Fibroblast of skin of right quadriceps (primary cell): ENCODE results near the gene PDZD7.
"Not testable (repeated sequence)": the region's sequence is repeated elsewhere in the genome, so short reads cannot be mapped to it uniquely, and the experiment has no call there.

ENCODE experiments used
- DNase-seq: peaks from one replicate; pipeline ENCODE4 v3.0.0-alpha.2; 2013

PDZD7 gene

DNA sequence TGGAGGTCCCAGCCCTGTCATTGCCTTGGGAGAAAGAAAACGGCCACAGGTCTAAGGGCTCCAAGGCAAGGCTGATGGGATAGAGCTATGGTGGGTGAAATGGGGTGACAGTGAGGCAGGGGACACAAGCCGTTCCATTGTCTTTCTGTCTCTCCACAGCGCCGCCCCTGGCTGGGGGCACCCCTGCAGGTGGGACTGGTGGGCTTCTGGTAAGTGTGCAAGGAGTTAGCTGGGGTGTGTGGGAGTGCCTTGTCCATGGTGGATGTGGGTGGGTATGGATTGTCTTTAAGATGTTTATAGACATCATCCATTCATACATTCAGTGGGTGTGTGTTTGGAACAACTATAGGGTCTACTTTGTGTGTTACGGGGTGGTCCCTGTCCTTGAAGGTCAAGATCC is 7.6 kb upstream of the PDZD7 start:
- DNase-seq, result no peak

DNA sequence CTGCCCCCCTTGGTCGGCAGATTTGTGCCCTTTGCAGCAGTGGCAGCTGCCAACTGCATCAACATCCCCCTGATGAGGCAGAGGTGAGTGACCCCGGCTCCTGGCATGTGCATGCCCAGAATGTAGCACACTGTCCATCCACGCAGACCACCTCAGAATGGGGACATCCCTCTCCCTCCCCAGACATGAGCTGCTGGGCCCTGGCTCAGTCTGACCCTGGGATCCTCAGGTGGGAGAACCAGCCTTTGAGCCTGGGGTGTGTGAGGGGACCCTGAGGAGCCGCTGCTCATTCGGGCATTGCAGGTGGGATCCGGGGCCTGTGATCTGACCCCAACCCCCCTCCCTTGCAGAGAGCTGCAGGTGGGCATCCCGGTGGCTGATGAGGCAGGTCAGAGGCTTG is 5.8 kb upstream of the PDZD7 start:
- DNase-seq, result no peak

DNA sequence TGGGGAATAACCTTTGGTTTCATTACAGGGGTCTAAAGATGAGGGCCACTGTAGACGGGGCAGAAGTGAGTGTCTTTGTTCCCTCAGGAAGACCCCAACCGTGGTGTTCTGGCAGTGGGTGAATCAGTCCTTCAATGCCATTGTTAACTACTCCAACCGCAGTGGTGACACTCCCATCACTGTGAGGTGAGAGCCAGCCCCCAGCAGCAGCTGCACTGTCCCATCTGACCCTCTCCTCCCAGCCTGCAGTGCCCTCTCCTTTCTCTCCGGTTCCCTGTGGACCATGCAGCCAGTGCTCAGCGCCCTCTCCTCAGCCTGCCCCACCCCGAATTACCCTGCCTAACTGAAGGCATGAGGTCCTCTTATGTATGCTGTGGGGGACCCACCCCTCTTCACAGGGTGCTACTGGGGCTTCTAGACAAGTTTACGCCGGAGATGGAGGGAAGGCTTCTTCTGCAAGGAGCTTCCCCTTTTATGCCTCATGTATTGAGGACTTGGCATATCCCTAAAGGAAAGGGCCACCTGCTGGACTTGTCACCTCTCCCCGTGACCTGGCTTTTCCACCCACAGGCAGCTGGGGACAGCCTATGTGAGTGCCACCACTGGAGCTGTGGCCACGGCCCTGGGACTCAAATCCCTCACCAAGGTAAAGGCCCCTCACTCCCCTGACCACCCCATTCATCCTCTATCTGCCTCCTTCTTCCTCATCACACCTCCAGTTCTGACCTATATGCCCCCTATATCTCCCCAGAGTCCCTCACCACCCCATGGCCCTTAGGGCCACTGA is 5.2 kb upstream of the PDZD7 start:
- no peak for DNase-seq

DNA sequence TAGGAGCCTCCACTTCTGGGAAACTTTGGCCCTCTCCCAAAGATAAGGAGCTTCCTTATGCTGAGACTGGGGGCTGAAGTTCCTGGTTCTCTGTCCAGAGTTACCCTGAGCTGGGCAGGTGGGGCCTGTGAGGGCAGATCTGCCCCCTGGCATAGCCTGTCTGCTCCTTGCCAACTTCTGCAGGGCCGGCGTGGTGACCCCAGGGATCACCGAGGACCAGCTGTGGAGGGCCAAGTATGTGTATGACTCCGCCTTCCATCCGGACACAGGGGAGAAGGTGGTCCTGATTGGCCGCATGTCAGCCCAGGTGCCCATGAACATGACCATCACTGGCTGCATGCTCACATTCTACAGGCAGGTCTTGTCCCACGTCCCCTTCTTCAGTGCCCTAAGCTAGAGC is 4.4 kb upstream of the PDZD7 start:
- DNase-seq, result no peak

DNA sequence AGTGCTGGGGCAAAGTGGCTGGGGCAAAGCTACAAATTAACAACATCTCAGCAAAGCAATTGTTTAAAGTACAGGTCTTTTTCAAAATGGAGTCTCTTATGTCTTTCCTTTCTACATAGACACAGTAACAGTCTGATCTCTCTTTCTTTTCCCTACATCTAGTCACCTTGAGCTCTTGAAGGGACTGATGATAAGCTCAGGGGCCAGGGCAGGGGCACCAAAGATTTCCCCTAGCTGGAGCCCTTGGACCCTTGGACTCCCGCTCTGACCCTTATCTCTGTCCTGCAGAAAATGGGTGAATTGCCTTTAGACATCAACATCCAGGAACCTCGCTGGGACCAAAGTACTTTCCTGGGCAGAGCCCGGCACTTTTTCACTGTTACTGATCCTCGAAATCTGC is 3.5 kb upstream of the PDZD7 start:
- DNase-seq, result not testable (repeated sequence)

DNA sequence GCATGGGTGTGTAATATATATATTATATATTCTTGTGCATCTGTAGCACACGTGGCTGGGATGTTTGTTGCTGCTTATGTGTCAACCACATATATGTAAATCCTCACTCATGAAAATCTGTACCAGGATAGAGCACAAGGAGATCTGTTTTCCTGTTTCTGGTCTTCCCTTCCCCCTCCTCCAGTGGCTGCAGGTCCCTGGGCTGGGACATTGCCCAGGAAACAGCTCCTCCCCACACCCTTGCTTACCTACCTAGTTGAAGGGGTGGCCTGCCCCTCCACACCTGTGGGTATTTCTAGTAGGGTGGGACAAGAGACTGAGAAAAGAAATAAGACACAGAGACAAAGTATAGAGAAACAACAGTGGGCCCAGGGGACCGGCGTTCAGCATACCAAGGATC is 2.3 kb upstream of the PDZD7 start:
- no peak for DNase-seq

DNA sequence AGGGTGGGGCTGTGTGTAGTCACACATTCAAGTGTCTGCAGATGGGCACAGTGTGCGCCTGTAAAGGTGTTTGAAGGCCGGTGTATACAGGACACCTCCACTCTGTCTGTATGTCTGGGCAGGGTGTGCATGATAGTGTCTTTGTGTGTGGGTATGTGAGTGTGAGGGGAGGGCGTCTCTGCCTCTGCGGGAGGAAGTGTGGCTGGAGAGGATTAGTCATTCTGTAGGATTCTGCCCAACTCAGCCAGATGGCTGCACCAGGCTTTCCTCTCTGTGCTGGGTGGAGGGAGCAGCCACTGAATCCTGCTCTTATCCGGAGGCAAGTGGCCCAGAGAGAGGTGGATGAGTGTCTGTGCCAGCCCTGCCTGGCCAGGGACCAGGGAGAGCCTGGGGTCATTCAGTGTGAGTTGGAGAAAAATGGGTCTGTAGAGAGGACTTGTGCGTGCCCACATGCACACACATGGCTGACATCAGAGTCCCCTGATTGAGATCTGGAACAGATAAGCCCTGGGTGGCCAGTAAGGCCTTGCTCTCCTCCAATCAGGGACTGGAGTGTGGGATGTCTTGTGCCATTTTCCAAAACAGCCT is 1.8 kb upstream of the PDZD7 start:
- DNase-seq, result peak; percentile 88

DNA sequence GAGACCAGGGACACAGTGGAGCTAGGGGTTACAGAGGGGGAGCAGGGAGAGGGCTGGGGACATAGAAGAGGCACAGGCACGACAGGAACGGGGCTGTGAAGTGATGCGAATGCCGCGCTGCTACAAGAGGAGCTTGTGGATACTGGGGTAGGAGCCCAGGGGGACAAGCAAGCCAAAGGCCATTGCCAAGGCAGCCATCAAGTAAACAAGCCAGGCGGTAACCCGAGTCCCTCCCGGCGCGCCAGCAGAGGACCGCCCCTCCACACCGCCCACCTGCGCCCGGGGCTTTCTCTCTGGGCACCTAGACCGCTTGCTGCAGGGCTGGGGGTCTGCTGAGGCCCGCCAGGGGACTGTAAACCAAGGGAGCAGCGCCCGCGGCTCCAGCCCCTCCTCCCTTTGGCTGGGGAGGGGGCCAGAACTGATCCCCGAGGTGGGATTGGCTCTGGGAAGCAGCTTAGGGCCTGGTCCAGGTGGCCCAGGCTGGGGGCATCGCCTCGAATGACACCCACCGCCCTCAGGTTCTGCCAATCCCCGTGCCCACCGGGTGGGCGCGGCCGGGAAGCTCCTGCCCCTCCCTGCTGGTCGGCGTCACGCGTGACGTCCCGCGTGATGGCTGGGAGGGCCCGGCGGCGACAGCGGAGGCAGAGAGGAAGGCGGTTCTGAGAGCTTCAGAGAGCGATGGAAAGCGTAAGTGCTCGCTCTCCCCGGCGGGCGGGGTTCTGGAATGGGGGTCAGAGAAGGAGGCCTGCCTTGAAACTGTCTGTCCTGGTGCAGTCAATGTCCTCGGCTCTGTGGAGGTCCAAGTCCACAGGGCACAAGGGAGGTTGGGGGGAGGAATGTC is 1.1 kb upstream of the PDZD7 start:
- peak; percentile 62 for DNase-seq

DNA sequence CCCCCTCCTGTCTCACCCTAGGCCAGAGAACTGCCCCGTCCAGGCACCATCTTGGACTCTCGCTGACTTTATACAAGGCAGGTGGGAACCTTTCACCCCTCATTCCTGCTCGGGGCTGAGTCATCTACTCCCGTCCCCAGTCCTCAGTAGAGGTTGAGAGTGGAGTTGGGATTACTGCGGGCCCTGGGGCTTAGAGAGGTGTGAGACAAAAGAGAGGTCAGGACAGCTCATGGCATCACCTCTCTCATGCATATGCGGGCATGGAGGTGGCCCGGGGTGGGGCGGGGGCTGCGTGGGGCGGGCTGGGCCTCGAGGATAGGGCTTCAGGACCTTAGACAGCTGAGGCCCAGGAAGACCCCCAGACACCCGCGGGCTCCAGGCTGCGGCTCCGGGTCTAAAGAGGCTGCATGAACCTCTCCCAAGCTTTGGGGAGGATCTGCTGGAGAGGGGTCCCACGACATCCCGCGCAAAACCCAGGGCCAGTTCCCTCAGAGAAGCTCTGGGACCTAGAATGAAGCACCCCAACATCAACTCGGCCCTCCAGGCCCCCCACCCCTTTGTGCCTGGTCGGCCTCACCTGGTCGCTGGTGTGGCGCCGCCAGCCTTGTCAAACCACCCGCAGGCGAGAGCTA is 317 bp downstream of the PDZD7 start:
- no peak for DNase-seq

DNA sequence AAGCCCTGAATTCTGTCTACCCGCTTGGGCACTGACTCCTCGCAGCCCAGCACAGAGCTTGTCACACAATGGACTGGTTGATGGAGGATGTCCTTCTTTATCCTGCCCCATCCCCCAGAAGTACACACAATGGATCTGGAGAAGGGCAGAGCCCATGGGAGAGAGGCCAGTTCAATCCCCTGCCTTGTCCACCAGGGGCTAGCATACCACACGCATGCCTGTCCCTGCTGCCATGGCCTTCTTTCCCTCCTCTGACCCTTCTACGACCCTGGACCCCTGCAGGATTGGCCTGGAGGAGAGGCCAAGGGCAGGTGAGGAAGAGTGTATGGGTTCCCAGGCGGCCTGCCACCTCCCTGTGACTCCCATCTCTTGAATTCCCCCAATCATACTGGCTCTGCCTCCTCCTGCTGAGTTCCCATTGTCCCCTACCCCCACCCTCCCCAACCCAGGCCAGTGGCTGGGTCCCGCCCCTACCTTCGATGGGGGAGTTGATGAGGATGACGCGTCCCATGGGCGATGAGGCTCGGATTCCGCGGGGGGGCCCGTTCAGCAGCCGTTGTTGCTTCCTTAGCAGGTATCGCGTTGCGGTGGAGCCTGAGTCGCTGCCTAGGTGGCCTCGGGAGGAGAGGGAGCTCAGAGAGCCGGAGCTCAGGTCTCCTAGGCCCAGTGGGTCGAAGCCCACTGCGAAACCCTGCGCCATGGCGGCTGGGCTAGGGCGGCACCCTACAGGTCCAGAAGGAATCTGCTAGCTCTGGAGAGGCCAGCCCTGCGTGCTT is 1.2 kb downstream of the PDZD7 start:
- DNase-seq, result no peak

DNA sequence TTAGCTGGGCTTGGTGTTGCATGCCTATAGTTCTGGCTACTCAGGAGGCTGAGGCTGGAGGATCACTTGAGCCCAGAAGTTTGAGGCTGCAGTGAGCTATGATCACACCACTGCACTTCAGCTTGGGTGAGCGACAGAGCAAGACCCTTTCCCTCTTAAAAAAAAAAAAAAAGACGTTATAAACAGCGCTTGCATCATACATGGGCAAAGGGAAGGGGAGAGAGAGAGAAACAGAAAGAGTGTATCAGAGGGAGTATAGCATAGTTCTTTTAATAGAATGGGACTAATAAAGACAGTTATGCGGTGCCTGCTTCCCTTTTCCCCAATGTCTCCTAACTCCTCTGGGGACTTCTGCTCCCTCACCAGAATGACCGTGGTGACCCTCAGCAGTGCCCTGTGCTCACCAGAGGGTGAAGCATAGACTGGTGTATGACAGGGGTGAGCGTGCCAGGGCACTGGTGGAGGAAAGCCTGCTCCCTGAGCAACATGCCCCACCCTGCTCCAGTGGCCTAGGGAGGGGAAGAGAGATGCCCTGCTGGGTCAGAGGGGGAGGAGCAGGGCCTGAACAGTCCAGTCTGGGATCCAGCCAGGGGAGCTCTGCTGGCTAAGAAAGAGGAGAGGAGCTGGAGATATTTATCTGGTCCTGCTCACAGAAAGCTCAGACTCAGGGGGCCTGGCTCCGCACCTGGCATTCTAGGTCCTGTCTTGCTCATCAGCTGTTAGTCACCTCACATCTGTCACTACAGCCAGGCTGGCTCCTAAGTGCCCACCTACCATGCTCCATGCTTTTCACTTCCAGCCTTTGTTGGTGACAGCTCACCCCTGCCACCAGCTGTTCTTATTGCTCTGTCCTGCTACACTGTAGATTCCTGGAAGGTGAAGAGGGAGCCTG is 2.2 kb downstream of the PDZD7 start:
- DNase-seq, result no peak

DNA sequence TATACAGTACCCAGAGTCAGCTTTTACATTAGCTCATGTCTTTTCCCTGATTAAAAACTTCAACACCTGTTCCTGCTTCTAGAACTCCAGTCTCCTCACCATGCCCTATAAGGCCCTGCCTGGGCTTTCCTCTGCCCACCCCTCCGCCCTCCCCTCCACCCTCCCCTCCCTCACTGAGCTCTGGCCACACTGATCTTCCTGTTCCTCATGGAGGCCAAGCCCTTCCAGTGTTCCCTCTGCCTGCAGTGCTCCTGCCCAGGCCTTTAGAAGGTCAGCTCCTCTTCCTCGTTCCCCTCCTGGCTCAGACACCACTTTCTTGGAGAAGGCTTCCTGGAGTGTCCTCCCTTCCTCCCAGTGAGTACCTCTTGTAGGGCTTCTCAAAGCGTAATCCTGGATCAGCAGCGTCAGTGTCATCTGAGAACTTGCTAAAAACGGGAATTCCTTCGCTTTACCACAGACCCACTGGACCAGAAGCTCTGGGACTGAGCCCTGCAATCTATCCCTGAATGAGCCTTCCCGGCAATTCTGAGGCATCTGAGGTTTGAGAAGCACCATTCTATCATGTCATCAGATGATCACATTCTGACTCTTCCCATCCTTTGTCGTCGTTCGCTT is 3.7 kb downstream of the PDZD7 start:
- no peak for DNase-seq

DNA sequence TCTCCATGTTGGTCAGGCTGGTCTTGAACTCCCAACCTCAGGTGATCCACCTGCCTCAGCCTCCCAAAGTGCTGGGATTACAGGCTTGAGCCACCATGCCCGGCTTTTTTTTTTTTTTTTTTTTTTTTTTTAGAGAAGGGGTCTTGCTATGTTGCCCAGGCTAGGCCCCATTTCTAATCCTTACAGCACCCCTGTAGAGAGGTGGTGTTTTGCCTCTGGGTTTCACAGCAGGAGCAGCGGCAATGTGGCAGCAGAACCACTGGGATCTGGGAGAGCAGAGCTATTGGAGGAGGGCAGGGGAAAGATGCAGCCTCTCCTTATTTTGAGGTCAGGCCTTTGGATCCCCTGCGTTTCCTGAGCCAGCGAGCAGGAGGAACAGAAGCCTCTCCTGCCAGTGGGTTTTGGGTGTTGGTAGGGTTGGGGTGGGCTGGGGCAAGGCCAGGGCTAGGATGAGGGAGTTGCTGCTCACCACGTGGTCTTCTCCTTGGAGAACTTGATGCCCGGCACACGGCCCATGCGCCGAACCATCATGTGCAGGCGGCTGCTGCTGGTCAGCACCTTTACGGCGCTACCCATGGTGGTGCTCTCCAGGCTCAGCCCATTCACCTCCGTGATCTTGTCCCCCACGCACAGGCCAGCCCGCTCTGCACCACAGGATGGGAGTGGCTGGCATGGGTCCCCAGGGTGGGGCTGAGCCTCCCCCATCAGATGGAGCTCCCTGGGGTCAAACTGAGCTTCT is 7.8 kb downstream of the PDZD7 start:
- DNase-seq, result no peak

DNA sequence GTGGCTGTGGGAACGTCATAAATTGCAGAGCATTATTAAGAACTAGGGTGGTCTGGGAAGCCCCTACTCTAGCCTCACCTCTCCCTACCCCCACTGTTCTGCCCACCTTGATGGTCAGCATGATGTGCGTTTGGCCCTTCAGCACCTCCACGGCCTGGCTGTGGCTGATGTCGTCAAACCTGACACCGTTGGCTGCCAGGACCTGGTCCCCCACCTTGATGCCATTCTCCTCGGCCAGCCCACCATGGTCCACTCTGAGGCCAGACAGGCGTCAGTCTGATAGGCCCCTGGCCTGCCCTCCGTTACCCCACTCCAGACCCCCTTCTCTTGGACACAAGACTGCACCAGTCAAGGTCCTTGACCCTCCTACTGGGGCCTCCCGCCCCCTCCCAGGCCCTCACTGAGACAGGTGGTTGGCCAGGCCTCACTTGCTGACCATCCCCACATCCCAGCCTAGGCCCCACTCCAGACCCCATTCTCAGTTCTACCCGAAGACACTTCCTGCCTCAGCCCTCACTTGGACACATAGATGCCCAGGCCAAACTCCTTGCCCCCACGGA is 9.2 kb downstream of the PDZD7 start:
- no peak for DNase-seq

DNA sequence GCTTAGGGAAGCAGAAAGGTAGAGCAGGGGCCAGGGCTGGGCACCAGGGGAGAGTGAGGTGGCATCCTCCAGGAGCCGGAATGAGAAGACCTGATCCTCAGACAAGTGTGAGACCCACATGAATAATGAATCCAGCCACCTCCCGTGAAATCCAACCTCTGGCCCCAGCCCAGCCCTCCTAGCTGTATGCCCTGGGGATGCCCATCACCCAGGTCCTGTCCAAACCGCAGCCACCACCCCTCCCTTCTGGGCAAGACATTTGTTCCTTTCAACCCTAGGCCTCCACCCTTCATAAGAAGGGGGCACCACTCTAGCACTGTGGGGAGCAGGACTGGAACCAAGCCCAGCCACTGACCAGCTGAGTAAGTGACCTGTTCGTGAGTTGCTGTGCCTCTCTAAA is 9.7 kb downstream of the PDZD7 start:
- no peak for DNase-seq

DNA sequence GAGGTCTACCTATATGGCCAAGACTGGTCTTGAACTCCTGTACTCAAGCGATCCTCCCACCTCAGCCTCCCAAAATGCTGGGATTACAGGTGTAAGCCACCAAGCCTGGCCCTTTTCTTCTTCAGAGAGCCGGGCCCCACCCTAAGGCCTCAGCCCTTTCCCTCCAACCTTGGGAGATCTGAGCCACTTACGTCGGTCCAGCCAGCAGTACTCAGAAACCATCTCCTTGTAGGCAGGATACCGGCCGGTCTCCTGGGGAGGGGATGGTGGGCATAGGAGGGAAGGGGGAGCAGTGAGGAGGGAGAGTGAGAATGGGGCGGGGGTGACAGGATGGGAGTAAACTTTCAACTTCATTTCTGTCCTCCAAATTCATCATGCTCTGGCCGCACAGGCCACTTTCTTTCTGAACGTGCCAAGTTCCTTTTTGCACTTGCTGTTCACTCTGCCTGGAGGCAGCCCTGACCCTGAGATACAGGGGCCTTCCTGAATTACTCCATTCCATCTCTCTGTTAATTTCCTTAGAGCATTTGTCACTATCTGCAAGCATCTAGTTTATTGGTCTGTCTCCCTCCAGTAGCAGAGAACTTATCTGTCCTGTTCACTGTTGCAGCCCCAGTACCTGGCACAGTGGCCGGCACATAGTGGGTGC is 10.4 kb downstream of the PDZD7 start:
- DNase-seq, result no peak

DNA sequence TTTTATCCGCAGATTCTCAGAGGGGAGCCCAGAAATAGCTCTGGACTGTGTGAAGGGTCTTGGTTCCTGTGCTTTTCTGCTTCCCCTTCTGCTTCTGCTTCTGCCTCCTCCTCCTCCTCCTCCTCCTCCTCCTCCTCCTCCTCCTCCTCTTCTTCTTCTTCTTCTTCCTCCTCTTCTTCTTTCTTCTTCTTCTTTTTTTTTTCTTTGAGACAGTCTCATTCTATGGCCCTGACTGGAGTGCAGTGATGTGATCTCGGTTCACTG is 11.6 kb downstream of the PDZD7 start:
- no peak for DNase-seq

DNA sequence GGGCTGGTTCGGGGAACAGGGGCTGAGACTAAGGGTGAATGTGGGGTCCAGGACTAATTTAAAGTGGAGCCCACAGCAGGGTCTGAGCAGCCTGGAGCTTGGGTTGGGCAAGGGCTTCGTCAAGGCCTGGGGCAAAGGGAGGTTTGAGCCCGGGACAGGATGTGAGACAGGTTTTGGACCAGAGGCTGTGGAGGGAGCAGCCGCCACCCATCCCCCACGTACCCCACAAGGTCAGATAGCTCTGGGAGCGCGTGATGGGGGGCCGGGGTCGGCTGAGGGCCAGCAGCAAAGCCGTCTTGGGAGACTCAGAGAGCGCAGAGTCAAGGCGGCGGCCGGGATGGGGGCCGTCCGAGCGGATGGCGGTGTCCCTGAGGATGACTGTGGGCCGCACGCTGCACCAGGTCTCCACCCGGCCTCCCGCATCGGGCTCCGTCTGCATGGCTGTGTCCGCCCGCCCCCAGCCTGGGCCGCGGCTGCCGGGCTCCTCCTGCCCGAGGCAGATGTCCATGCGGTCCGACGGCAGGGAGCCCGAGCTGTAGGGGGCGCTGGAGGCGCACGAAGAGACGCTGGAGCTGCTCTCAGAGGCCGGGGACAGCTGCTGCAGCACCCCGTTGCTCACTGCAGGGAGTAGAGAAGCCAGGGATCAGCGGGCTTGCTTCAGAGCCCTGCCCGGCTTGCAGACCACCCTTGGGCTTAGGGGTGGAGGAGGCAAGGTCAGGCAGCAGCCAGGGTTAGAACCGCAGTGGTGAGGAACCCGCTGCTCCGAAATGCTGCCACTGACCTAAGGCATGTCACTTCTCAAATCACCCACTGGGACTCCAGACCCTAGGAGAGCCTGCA is 12.1 kb downstream of the PDZD7 start:
- DNase-seq, result peak; percentile 73

DNA sequence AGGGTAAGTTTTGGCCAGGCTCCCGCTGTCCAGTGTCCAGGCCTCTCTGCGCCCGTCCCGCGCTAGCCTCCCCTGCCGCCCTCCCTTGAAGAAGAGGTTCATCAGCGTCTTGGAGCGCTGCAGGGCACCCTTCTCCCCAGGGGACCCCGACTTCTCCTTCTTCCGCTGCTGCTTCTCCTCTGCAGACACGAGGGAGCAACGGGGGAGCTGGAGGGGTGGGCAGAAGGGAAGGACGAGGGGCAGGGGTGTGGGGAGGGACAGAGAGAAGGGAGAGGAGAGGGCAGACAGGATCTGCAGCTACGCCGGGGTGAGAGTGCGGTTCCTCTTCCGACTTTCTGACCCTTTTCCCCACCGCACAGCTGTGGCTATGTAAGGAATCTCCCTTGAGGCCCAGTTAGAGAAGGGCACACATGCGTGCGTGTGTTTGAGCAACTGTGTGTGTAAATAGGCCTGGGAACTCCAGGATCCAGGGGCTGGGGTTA is 12.8 kb downstream of the PDZD7 start:
- DNase-seq, result no peak
